Left lung (tissue), 10 donors: ENCODE results near the gene EIPR1. TPM values are rescaled to one million over a fixed set of nuclear protein-coding genes. Genes with fewer than 3 reads are reported as not detected.
"Not testable (repeated sequence)": the region's sequence is repeated elsewhere in the genome, so short reads cannot be mapped to it uniquely, and the experiment has no call there.

Source experiments
- ATAC-seq: fragments of 200-7000 bp; cut with Tn5 transposase; one replicate; pipeline ENCODE4 v1.9.1; 2020; ENCODE audit warnings: moderate library complexity
- DNase-seq, 4 donors: peaks; one replicate each; pipeline ENCODE4 v3.0.0-alpha.2; 2013 to 2020
- H3K27ac ChIP-seq, 2 donors: fragments of 200-600 bp; sonication (generic) in 1 of 2; one replicate each; pipeline versions ENCODE4 v1.5.0 to v1.8.0; 2020 to 2021
- H3K27me3 ChIP-seq, 2 donors: fragments of 200-600 bp; sonication (generic) in 1 of 2; one replicate each; pipeline versions ENCODE4 v1.5.0 to v1.8.0; 2020 to 2021
- H3K36me3 ChIP-seq, 2 donors: fragments of 200-600 bp; sonication (generic) in 1 of 2; one replicate each; pipeline versions ENCODE4 v1.5.0 to v1.8.0; 2020 to 2021
- H3K4me1 ChIP-seq, 2 donors: fragments of 200-600 bp; one replicate each; pipeline ENCODE4 v1.8.0; 2021
- H3K4me3 ChIP-seq, 2 donors: fragments of 200-600 bp; sonication (generic) in 1 of 2; one replicate each; pipeline versions ENCODE4 v1.5.0 to v1.8.0; 2020 to 2021; ENCODE audit warnings: mild to moderate bottlenecking in 1 of 2
- H3K9me3 ChIP-seq, 2 donors: fragments of 200-600 bp; sonication (generic) in 1 of 2; one replicate each; pipeline versions ENCODE4 v1.5.0 to v1.8.0; 2020 to 2021
- CTCF ChIP-seq, 2 donors: fragments of 200-600 bp; sonication (generic) in 1 of 2; IDR thresholded peaks; one replicate each; pipeline versions ENCODE4 v1.5.0 to v1.8.0; 2021; ENCODE audit warnings: antibody characterized with exemption in 2 of 2
- intact Hi-C, 2 donors: fragments of 100-400 bp; cut with DNase I; formaldehyde crosslinking; loops; one replicate each; pipeline versions ENCODE4 v1.11.2 to v1.14.2; 2022
- polyA plus RNA-seq, 6 donors: library from polyadenylated mRNA; unstranded; fragments of 120-200 nt; gene quantifications; one replicate each; pipeline ENCODE4 v1.2.1, GENCODE V29; 2013; ENCODE audit not compliant: insufficient read length in 6 of 6
- total RNA-seq, 2 donors: library from RNA; stranded (reverse); fragmentation: NEBNext Ultra II Directional; extraction: Animal tissue kit (Norgen Biotek cat#: 25700); gene quantifications; one replicate each; pipeline ENCODE4 v1.2.1, GENCODE V29; 2021
- donor health status: DM: no; HTN: yes; CAD: no.
- donor health status: DM: no; HTN: no; CAD: no.

Gene EIPR1
- total and polyA plus RNA-seq, 8 donors: 18.1 to 24.4 (median 21.0) TPM

DNA sequence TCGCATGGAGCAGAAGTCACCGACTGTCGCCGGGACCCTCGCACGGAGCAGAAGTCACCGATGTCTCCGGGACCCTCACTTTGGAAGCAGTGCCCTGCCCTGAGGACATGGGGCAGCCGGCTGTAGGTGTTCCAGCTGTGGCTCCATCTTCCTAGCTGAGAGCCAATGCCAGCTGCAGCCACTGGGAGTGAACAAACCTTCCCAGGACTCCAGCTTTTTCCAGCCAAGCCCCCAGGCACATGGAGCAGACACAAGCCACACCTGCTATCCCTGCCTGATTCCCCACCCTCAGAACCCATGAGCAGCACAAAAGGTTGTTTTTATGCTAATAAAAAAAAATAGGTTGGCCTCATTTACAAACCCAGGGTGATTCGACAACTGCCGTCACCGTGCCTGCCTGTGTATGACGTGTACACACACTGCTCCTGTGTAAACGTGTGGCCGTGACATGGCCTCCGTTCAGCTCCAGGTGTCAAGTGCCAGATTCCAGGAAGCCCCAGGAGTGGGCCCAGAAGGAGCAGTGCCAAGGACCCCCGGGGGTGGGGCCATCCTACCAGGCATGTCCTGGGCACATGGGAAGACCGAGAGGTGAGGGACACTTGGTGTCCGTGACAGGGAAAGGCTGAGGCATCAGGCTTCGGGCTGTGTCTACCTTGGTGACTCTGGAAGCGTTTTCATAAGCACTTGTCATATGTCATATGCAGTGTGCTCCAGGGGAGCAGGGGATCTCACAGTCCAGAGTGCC is 91.5 kb downstream of the EIPR1 start:
- Histone ChIP-seq H3K4me1 (no peaks in the 10 kb centered on the region), H3K4me3 (no peak overlapping the region), H3K36me3 (no peaks in the 10 kb centered on the region), H3K27ac (no peak overlapping the region), H3K9me3 (no peaks in the 10 kb centered on the region), H3K27me3 (no peaks in the 10 kb centered on the region)
- DNase-seq: no peak
- no peak for ATAC-seq
- intact Hi-C loops: no loop called here
- TF ChIP-seq CTCF (IDR thresholded peaks at IDR 0.05): no peak

- TF ChIP-seq CTCF (IDR thresholded peaks at IDR 0.05): no peak
- no peaks in the 10 kb centered on the region for H3K9me3 ChIP-seq
- no peak overlapping the region for H3K4me3 ChIP-seq
- ATAC-seq (no peak), DNase-seq (no peak)
- H3K36me3 ChIP-seq: peaks cover 0 to 2% of the 10 kb centered on the region in 2 donors
- H3K4me1 ChIP-seq: no peaks in the 10 kb centered on the region
- no peaks in the 10 kb centered on the region for H3K27me3 ChIP-seq
- intact Hi-C loops: no loop called here
- H3K27ac ChIP-seq: no peak overlapping the region
Measured at GRCh38 chr2:3284657-3285630, 92.7 kb downstream of the EIPR1 start.

GRCh38 chr2:3283876-3284656 is 93.6 kb downstream of the EIPR1 start:
- H3K4me1 ChIP-seq, intact Hi-C loops, H3K9me3 ChIP-seq, H3K4me3 ChIP-seq, H3K27ac ChIP-seq, ATAC-seq, H3K36me3 ChIP-seq, DNase-seq, H3K27me3 ChIP-seq: not testable (repeated sequence)

GRCh38 chr2:3283206-3283605 is 94.4 kb downstream of the EIPR1 start:
- intact Hi-C loops: no loop called here
- DNase-seq: no peak
- H3K4me1 ChIP-seq: no peaks in the 10 kb centered on the region

More at GRCh38 chr2:3283206-3283605, 94.4 kb downstream of the EIPR1 start:
- no peak overlapping the region for H3K27ac ChIP-seq
- H3K36me3 ChIP-seq: peaks cover 0 to 7% of the 10 kb centered on the region in 2 donors
- no peaks in the 10 kb centered on the region for H3K27me3 ChIP-seq
- H3K9me3 ChIP-seq: no peaks in the 10 kb centered on the region
- TF ChIP-seq CTCF (IDR thresholded peaks at IDR 0.05): no peak
- ATAC-seq: no peak
- no peak overlapping the region for H3K4me3 ChIP-seq
